ENCODE measurements around the gene GNPDA1. TPM values are rescaled to one million over a fixed set of nuclear protein-coding genes. Genes with fewer than 3 reads are reported as not detected.

The GNPDA1 gene
- total RNA-seq, 1 experiment from 2014 or later: 74.2 TPM

GRCh38 chr5:142013734-142014521 is 1.1 kb upstream of the GNPDA1 start:
- Histone ChIP-seq H3K9me3 (replicated peaks) (no peaks in the 10 kb centered on the region), H3K27ac (no peak overlapping the region), H3K36me3 (no peaks in the 10 kb centered on the region), H3K4me1 (peaks cover 7% of the 10 kb centered on the region; the same call in 1 of the 2 replicates), H3K27me3 (no peaks in the 10 kb centered on the region), H3K4me3 (peak overlapping the region; percentile 66; the same call in 1 of the 2 replicates)
- DNase-seq: peak in 1 of 2 experiments; percentile 44

- peak overlapping the region; percentile 57 for H3K27ac ChIP-seq
- DNase-seq: peak; percentile 16 to 37
Measured at GRCh38 chr5:142012186-142012785, 541 bp downstream of the GNPDA1 start.

GRCh38 chr5:142011572-142012185 is 1.1 kb downstream of the GNPDA1 start:
- no peak for DNase-seq
- Histone ChIP-seq H3K9me3 (replicated peaks) (no peaks in the 10 kb centered on the region), H3K4me1 (peaks cover 7% of the 10 kb centered on the region; the same call in 1 of the 2 replicates), H3K4me3 (no peak overlapping the region), H3K27ac (no peak overlapping the region), H3K36me3 (no peaks in the 10 kb centered on the region), H3K27me3 (no peaks in the 10 kb centered on the region)

More at GRCh38 chr5:142012186-142012785, 541 bp downstream of the GNPDA1 start:
- Histone ChIP-seq H3K4me1 (peaks cover 7% of the 10 kb centered on the region; the same call in 1 of the 2 replicates), H3K36me3 (no peaks in the 10 kb centered on the region), H3K9me3 (replicated peaks) (no peaks in the 10 kb centered on the region), H3K4me3 (peak overlapping the region; percentile 66), H3K27me3 (no peaks in the 10 kb centered on the region)

GRCh38 chr5:142009886-142010285 is 2.9 kb downstream of the GNPDA1 start:
- Histone ChIP-seq H3K27ac (no peak overlapping the region), H3K27me3 (no peaks in the 10 kb centered on the region), H3K36me3 (no peaks in the 10 kb centered on the region; the same call in 1 of the 2 replicates), H3K4me3 (no peak overlapping the region), H3K4me1 (no peaks in the 10 kb centered on the region), H3K9me3 (replicated peaks) (no peaks in the 10 kb centered on the region)
- no peak for DNase-seq

GRCh38 chr5:142008813-142009212 is 4.0 kb downstream of the GNPDA1 start:
- no peak for DNase-seq
- Histone ChIP-seq H3K36me3 (no peaks in the 10 kb centered on the region; the same call in 1 of the 2 replicates), H3K27ac (no peak overlapping the region), H3K4me3 (no peak overlapping the region), H3K27me3 (no peaks in the 10 kb centered on the region), H3K4me1 (no peaks in the 10 kb centered on the region), H3K9me3 (replicated peaks) (no peaks in the 10 kb centered on the region)

GRCh38 chr5:142007237-142007544 is 5.6 kb downstream of the GNPDA1 start:
- no peaks in the 10 kb centered on the region for H3K4me1 ChIP-seq
- peaks cover 2% of the 10 kb centered on the region for H3K36me3 ChIP-seq
- H3K27ac ChIP-seq: no peak overlapping the region
- H3K9me3 ChIP-seq (replicated peaks): no peaks in the 10 kb centered on the region
- DNase-seq: no peak
- H3K27me3 ChIP-seq: no peaks in the 10 kb centered on the region
- H3K4me3 ChIP-seq: no peak overlapping the region

- peaks cover 7% of the 10 kb centered on the region for H3K36me3 ChIP-seq
- no peak overlapping the region for H3K4me3 ChIP-seq
- no peaks in the 10 kb centered on the region for H3K4me1 ChIP-seq
- H3K9me3 ChIP-seq (replicated peaks): no peaks in the 10 kb centered on the region
- H3K27me3 ChIP-seq: no peaks in the 10 kb centered on the region
- no peak overlapping the region for H3K27ac ChIP-seq
- no peak for DNase-seq
Measured at GRCh38 chr5:142006363-142007236, 6.2 kb downstream of the GNPDA1 start.

- H3K27me3 ChIP-seq: no peaks in the 10 kb centered on the region
- H3K4me3 ChIP-seq: no peak overlapping the region
- H3K4me1 ChIP-seq: no peaks in the 10 kb centered on the region
- H3K36me3 ChIP-seq: peaks cover 14% of the 10 kb centered on the region
- no peak overlapping the region for H3K27ac ChIP-seq
- DNase-seq: no peak
- H3K9me3 ChIP-seq (replicated peaks): no peaks in the 10 kb centered on the region
Measured at GRCh38 chr5:142003266-142003800, 9.5 kb downstream of the GNPDA1 start.

GRCh38 chr5:142000704-142001484 is 11.9 kb downstream of the GNPDA1 start:
- Histone ChIP-seq H3K4me3 (no peak overlapping the region), H3K4me1 (no peaks in the 10 kb centered on the region), H3K36me3 (peaks cover 14% of the 10 kb centered on the region), H3K9me3 (replicated peaks) (no peaks in the 10 kb centered on the region), H3K27me3 (no peaks in the 10 kb centered on the region), H3K27ac (no peak overlapping the region)
- peak in 1 of 2 experiments; percentile 38 for DNase-seq

- no peak overlapping the region for H3K27ac ChIP-seq
- no peak overlapping the region for H3K4me3 ChIP-seq
- peaks cover 14% of the 10 kb centered on the region for H3K36me3 ChIP-seq
- DNase-seq: no peak
- no peaks in the 10 kb centered on the region for H3K4me1 ChIP-seq
- H3K9me3 ChIP-seq (replicated peaks): no peaks in the 10 kb centered on the region
- H3K27me3 ChIP-seq: no peaks in the 10 kb centered on the region
Measured at GRCh38 chr5:142000173-142000572, 12.7 kb downstream of the GNPDA1 start.

- no peaks in the 10 kb centered on the region for H3K9me3 ChIP-seq (replicated peaks)
- H3K4me1 ChIP-seq: no peaks in the 10 kb centered on the region
- H3K27ac ChIP-seq: no peak overlapping the region
- no peaks in the 10 kb centered on the region for H3K27me3 ChIP-seq
- DNase-seq: no peak
- H3K36me3 ChIP-seq: peaks cover 18% of the 10 kb centered on the region
- H3K4me3 ChIP-seq: no peak overlapping the region
Measured at GRCh38 chr5:141997358-141997960, 15.4 kb downstream of the GNPDA1 start.

- no peak for DNase-seq
- H3K4me3 ChIP-seq: no peak overlapping the region
- no peaks in the 10 kb centered on the region for H3K27me3 ChIP-seq
- no peak overlapping the region for H3K27ac ChIP-seq
- no peaks in the 10 kb centered on the region for H3K9me3 ChIP-seq (replicated peaks)
- peaks cover 11% of the 10 kb centered on the region for H3K36me3 ChIP-seq
- H3K4me1 ChIP-seq: no peaks in the 10 kb centered on the region
Measured at GRCh38 chr5:141995656-141996055, 17.2 kb downstream of the GNPDA1 start.

- H3K4me1 ChIP-seq: no peaks in the 10 kb centered on the region
- no peak for DNase-seq
- peaks cover 7% of the 10 kb centered on the region for H3K36me3 ChIP-seq
- no peak overlapping the region for H3K4me3 ChIP-seq
- no peaks in the 10 kb centered on the region for H3K27me3 ChIP-seq
- no peaks in the 10 kb centered on the region for H3K9me3 ChIP-seq (replicated peaks)
- H3K27ac ChIP-seq: no peak overlapping the region
Measured at GRCh38 chr5:141994511-141995136, 18.2 kb downstream of the GNPDA1 start.
